Activated naive CD4-positive, alpha-beta T cell treated with anti-CD3 and anti-CD28 coated beads for 36 hours (primary cell): Measurements from ENCODE around the gene KANK2. TPM values are rescaled to one million over a fixed set of nuclear protein-coding genes. Genes with fewer than 3 reads are reported as not detected.

Experiments used
- CTCF ChIA-PET: fragments of 350-600 bp; sonication (Branson Sonifier 250); formaldehyde crosslinking; loops from one replicate; lab custom pipeline; 2021; ENCODE audit warnings: antibody characterized with exemption; lab: Charles Lee
- DNase-seq: peaks from one replicate; pipeline ENCODE4 v3.0.0-alpha.2; 2020
- H3K27ac Mint-ChIP-seq: one replicate; pipeline ENCODE4 v1.8.0; 2021; ENCODE audit warnings: mild to moderate bottlenecking, mixed read lengths
- H3K27me3 Mint-ChIP-seq: one replicate; pipeline ENCODE4 v1.8.0; 2021; ENCODE audit warnings: low read depth, mixed read lengths
- H3K36me3 Mint-ChIP-seq: one replicate; pipeline ENCODE4 v1.8.0; 2021; ENCODE audit warnings: low read depth, mixed read lengths
- H3K4me1 Mint-ChIP-seq: one replicate; pipeline ENCODE4 v1.8.0; 2021; ENCODE audit warnings: low read depth, mixed read lengths
- H3K4me3 Mint-ChIP-seq: one replicate; pipeline ENCODE4 v1.8.0; 2021; ENCODE audit warnings: mild to moderate bottlenecking, moderate library complexity, mixed read lengths
- H3K9me3 Mint-ChIP-seq: one replicate; pipeline ENCODE4 v1.8.0; 2021; ENCODE audit warnings: mixed read lengths
- intact Hi-C: fragments of 100-400 bp; cut with micrococcal nuclease; formaldehyde crosslinking; loops from one replicate; pipeline ENCODE4 v1.15.1; 2023
- total RNA-seq, 2 experiments: library from RNA; stranded (reverse); gene quantifications; one replicate each; pipeline ENCODE4 v1.2.3, GENCODE V29; 2021

Gene KANK2
- total RNA-seq, 2 experiments from 2014 or later = 1.5 to 2.0 TPM

- CTCF ChIA-PET = interaction anchor here (1.2 kb wide), 1 partner anchor 26 kb away, joined by 5 read pairs; no protein-coding TSS in a partner anchor
- intact Hi-C loops = no loop called here
- no peak overlapping the region for H3K4me3 Mint-ChIP-seq
- H3K9me3 Mint-ChIP-seq = no peaks in the 10 kb centered on the region
- no peaks in the 10 kb centered on the region for H3K36me3 Mint-ChIP-seq
- no peak overlapping the region for H3K27ac Mint-ChIP-seq
- H3K27me3 Mint-ChIP-seq = no peaks in the 10 kb centered on the region
- no peak for DNase-seq
- no peaks in the 10 kb centered on the region for H3K4me1 Mint-ChIP-seq
These were observed 19.8 kb downstream of the KANK2 start for GRCh38 chr19:11177592-11177991.

GRCh38 chr19:11176466-11177193 is 20.7 kb downstream of the KANK2 start:
- H3K4me1 Mint-ChIP-seq = no peaks in the 10 kb centered on the region
- no peaks in the 10 kb centered on the region for H3K9me3 Mint-ChIP-seq
- CTCF ChIA-PET = no interaction called here
- no peaks in the 10 kb centered on the region for H3K27me3 Mint-ChIP-seq
- intact Hi-C loops = no loop called here
- no peak for DNase-seq
- H3K27ac Mint-ChIP-seq = no peak overlapping the region
- no peaks in the 10 kb centered on the region for H3K36me3 Mint-ChIP-seq
- H3K4me3 Mint-ChIP-seq = no peak overlapping the region

DNA sequence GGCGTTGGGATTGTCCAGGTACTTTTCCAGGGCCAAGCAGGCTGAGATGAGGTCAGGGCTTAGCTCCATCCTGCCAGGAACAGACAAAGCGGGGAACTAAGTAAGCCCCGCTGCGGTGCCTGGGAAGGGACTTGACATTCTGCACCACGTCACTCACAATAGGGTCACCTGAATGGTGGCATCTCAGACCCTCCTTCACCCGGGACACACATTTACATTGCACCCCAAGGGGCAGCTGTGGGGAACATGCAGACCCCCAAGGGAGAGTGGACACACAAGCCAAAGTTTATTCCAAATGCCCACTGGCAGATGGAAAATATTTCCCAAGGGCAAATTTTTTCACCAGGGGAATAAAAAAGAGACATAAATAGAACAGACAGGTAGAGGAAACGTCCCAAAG is 21.4 kb downstream of the KANK2 start:
- no peaks in the 10 kb centered on the region for H3K36me3 Mint-ChIP-seq
- CTCF ChIA-PET = no interaction called here
- H3K27me3 Mint-ChIP-seq = no peaks in the 10 kb centered on the region
- DNase-seq = no peak
- intact Hi-C loops = no loop called here
- H3K4me1 Mint-ChIP-seq = no peaks in the 10 kb centered on the region
- H3K9me3 Mint-ChIP-seq = no peaks in the 10 kb centered on the region
- no peak overlapping the region for H3K4me3 Mint-ChIP-seq
- H3K27ac Mint-ChIP-seq = no peak overlapping the region

DNA sequence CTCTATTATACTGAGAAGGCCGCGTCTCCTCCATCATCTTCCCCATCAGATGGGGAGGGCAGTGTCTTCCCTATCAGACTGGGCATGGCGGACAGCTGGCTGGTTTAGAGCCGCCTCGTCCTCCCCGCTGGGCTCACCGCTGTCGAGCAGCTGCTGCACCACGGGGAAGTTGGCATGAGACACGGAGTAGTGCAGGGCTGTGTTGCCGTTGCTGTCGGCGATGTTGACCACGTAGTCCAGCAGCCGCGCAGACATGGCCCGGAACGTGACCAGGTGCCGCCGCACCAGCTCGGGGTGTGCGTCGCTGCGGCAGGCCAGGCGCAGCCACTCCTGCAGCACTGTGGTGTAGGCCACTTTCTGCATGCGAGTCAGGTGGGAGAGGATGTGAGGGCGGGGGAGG is 23.0 kb downstream of the KANK2 start:
- H3K9me3 Mint-ChIP-seq = no peaks in the 10 kb centered on the region
- CTCF ChIA-PET = interaction anchor here (0.5 kb wide), 1 partner anchor 114 kb away, joined by 4 read pairs; no protein-coding TSS in a partner anchor
- H3K27me3 Mint-ChIP-seq = no peaks in the 10 kb centered on the region
- no peaks in the 10 kb centered on the region for H3K36me3 Mint-ChIP-seq
- DNase-seq = no peak
- H3K4me3 Mint-ChIP-seq = no peak overlapping the region
- intact Hi-C loops = no loop called here
- no peak overlapping the region for H3K27ac Mint-ChIP-seq
- H3K4me1 Mint-ChIP-seq = no peaks in the 10 kb centered on the region

- H3K27me3 Mint-ChIP-seq = no peaks in the 10 kb centered on the region
- H3K4me3 Mint-ChIP-seq = no peak overlapping the region
- intact Hi-C loops = no loop called here
- H3K4me1 Mint-ChIP-seq = no peaks in the 10 kb centered on the region
- no peaks in the 10 kb centered on the region for H3K9me3 Mint-ChIP-seq
- no peak overlapping the region for H3K27ac Mint-ChIP-seq
- no peak for DNase-seq
- no peaks in the 10 kb centered on the region for H3K36me3 Mint-ChIP-seq
- CTCF ChIA-PET = no interaction called here
These were observed 23.7 kb downstream of the KANK2 start for GRCh38 chr19:11173516-11174155.

- H3K27me3 Mint-ChIP-seq = no peaks in the 10 kb centered on the region
- no peaks in the 10 kb centered on the region for H3K36me3 Mint-ChIP-seq
- H3K9me3 Mint-ChIP-seq = no peaks in the 10 kb centered on the region
- intact Hi-C loops = no loop called here
- CTCF ChIA-PET = no interaction called here
- no peak for DNase-seq
- H3K4me3 Mint-ChIP-seq = no peak overlapping the region
- no peaks in the 10 kb centered on the region for H3K4me1 Mint-ChIP-seq
- H3K27ac Mint-ChIP-seq = no peak overlapping the region
These were observed 24.8 kb downstream of the KANK2 start for GRCh38 chr19:11172576-11172975.

DNA sequence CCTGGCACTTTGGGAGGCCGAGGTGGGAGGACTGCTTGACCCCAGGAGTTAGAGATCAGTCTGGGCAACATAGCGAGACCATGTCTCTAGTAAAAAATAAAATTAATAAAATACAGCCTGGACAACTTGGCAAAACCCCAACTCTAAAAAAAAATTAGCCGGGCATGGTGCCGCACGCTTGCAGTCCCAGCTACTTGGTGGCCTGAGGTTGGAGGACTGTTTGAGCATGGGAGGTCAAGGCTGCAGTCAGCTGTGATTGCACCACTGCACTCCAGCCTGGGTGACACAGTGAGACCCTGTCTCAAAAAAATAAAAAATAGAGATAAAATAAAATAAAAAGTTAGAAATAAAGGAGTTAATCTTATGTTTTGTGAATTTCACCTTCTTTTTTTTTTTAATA is 26.2 kb downstream of the KANK2 start:
- intact Hi-C loops = no loop called here
- Mint-ChIP-seq H3K4me1 (no peaks in the 10 kb centered on the region), H3K27ac (no peak overlapping the region), H3K36me3 (no peaks in the 10 kb centered on the region), H3K9me3 (no peaks in the 10 kb centered on the region), H3K27me3 (no peaks in the 10 kb centered on the region), H3K4me3 (no peak overlapping the region)
- no peak for DNase-seq
- CTCF ChIA-PET = no interaction called here

GRCh38 chr19:11169896-11170678 is 27.3 kb downstream of the KANK2 start:
- no peaks in the 10 kb centered on the region for H3K36me3 Mint-ChIP-seq
- no peaks in the 10 kb centered on the region for H3K9me3 Mint-ChIP-seq
- no peak for DNase-seq
- H3K4me1 Mint-ChIP-seq = no peaks in the 10 kb centered on the region
- intact Hi-C loops = no loop called here
- CTCF ChIA-PET = no interaction called here
- H3K4me3 Mint-ChIP-seq = no peak overlapping the region
- H3K27me3 Mint-ChIP-seq = no peaks in the 10 kb centered on the region
- H3K27ac Mint-ChIP-seq = no peak overlapping the region

GRCh38 chr19:11168568-11168967 is 28.8 kb downstream of the KANK2 start:
- intact Hi-C loops = no loop called here
- no peak for DNase-seq
- no peaks in the 10 kb centered on the region for H3K4me1 Mint-ChIP-seq
- CTCF ChIA-PET = no interaction called here
- no peaks in the 10 kb centered on the region for H3K27me3 Mint-ChIP-seq
- H3K9me3 Mint-ChIP-seq = no peaks in the 10 kb centered on the region
- H3K36me3 Mint-ChIP-seq = no peaks in the 10 kb centered on the region
- H3K4me3 Mint-ChIP-seq = no peak overlapping the region
- H3K27ac Mint-ChIP-seq = no peak overlapping the region

DNA sequence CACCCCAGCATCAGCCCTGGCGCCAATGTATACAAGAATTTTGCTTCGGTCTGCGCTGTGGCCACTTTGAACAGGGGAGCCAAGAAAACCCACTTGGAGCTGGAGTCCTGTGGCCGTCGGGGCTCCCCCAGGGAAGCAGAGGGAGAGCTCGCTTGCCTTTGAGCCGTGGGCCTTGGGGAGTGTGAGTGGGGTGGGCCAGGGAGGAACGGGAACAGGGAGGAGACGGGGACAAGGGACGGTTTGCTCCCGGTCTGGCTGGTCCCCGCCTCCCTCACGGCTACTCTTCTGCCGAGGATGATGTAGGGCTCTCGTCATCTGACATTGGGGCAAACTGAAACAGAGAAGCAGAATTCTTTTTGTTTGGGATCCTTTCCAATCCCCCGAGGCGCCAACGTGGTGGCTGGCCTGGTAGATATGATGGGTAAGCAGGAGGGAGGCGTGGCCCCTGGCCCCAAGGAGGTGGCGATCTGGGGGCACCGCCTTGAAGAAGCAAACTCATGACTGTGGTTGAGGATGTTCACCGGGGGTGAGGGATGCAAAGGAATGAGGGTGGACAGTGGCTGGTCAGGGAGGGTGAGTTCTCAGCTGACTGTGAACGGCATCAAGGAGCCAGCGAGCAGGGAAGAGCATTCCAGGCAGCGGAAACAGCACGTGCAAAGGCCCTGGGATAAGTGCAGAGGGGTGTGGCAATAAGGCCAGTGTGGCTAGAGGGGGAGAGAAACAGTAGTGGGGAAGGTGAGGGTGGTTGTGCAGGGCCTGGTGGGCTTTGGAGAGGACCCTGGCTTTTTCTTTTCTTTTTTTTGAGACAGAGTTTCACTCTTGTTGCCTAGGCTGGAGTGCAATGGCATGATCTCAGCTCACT is 30.8 kb downstream of the KANK2 start:
- Mint-ChIP-seq H3K27me3 (no peaks in the 10 kb centered on the region), H3K4me1 (no peaks in the 10 kb centered on the region), H3K27ac (no peak overlapping the region), H3K36me3 (no peaks in the 10 kb centered on the region), H3K9me3 (no peaks in the 10 kb centered on the region), H3K4me3 (no peak overlapping the region)
- DNase-seq = no peak
- CTCF ChIA-PET = interaction anchor here (0.6 kb wide), 3 partner anchors 12 to 522 kb away, joined by 3 to 7 read pairs (median 3); no protein-coding TSS in a partner anchor
- intact Hi-C loops = no loop called here

DNA sequence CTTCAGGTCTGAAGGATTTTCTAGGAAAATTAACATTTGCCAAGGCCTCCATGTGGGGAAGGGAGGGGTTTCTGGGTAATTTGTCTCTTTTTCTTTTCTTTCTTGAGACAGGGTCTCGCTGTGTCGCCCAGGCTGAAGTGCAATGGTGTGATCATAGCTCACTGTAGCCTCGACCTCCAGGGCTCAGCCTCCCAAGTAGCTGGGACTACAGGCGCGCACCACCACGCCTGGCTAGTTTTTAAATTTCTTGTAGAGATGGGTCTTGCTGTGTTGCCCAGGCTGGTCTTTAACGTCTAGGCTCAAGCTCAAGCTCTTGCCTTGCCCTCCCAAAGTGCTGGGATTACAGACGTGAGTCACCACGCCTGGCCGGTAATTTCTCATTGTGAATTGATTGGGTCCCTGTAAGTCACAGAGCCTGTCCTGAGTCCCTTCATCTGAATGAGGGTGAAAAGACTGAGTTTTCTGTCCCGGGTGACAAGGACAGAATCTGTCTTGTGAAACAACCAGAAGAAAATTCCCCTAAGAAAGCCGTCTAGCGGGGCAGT is 31.8 kb downstream of the KANK2 start:
- no peak for DNase-seq
- Mint-ChIP-seq H3K4me3 (no peak overlapping the region), H3K27ac (no peak overlapping the region), H3K4me1 (no peaks in the 10 kb centered on the region), H3K36me3 (no peaks in the 10 kb centered on the region), H3K9me3 (no peaks in the 10 kb centered on the region), H3K27me3 (no peaks in the 10 kb centered on the region)
- CTCF ChIA-PET = no interaction called here
- intact Hi-C loops = no loop called here
